Activated CD8-positive, alpha-beta T cell treated with anti-CD3 and anti-CD28 coated beads, Interleukin-2, amount 10 ng/mL, durations not matched to agents 7 days and 5 days (primary cell): Measurements from ENCODE around the gene CAMK2B. TPM values are rescaled to one million over a fixed set of nuclear protein-coding genes. Genes with fewer than 3 reads are reported as not detected.

Experiments used
- ATAC-seq: fragments of 150-1000 bp; cut with Tn5 transposase; one replicate; pipeline ENCODE4 v1.10.0; 2021; ENCODE audit warnings: moderate library complexity
- CTCF ChIA-PET: fragments of 350-600 bp; sonication (Branson Sonifier 250); formaldehyde crosslinking; loops from one replicate; lab custom pipeline; 2021; ENCODE audit warnings: antibody characterized with exemption; lab: Charles Lee
- POLR2A ChIA-PET: fragments of 350-600 bp; sonication (Branson Sonifier 250); formaldehyde crosslinking; loops from one replicate; lab custom pipeline; 2021; ENCODE audit warnings: antibody characterized with exemption; lab: Charles Lee
- DNase-seq: peaks from one replicate; pipeline ENCODE4 v3.0.0-alpha.2; 2020
- H3K27ac Mint-ChIP-seq: one replicate; pipeline ENCODE4 v1.8.0; 2021; ENCODE audit warnings: mild to moderate bottlenecking, mixed read lengths
- H3K27me3 Mint-ChIP-seq: one replicate; pipeline ENCODE4 v1.8.0; 2021; ENCODE audit warnings: low read depth, mixed read lengths
- H3K36me3 Mint-ChIP-seq: one replicate; pipeline ENCODE4 v1.8.0; 2021; ENCODE audit warnings: low read depth, mixed read lengths
- H3K4me1 Mint-ChIP-seq: one replicate; pipeline ENCODE4 v1.8.0; 2021; ENCODE audit warnings: low read depth, mixed read lengths
- H3K4me3 Mint-ChIP-seq: one replicate; pipeline ENCODE4 v1.8.0; 2021; ENCODE audit warnings: mild to moderate bottlenecking, mixed read lengths
- H3K9me3 Mint-ChIP-seq: one replicate; pipeline ENCODE4 v1.8.0; 2022; ENCODE audit warnings: mixed read lengths; ENCODE audit not compliant: insufficient read depth
- total RNA-seq, 2 experiments: library from RNA; stranded (reverse); gene quantifications; one replicate each; pipeline ENCODE4 v1.2.3, GENCODE V29; 2021

Gene CAMK2B
- total RNA-seq, 2 experiments from 2014 or later = not detected

GRCh38 chr7:44348300-44348699, 22.9 kb upstream of the CAMK2B start:
- Mint-ChIP-seq H3K27me3 (peaks cover 37% of the 10 kb centered on the region), H3K27ac (no peak overlapping the region), H3K36me3 (no peaks in the 10 kb centered on the region), H3K4me1 (no peaks in the 10 kb centered on the region), H3K9me3 (no peaks in the 10 kb centered on the region), H3K4me3 (no peak overlapping the region)
- peak; percentile 57 for ATAC-seq
- peak; percentile 32 for DNase-seq
- ChIA-PET CTCF (interaction anchor here (0.7 to 2.6 kb wide), 4 partner anchors 9 to 220 kb away, joined by 3 to 21 read pairs (median 3); no protein-coding TSS in a partner anchor), POLR2A (no interaction called here)

- Mint-ChIP-seq H3K27me3 (peaks cover 37% of the 10 kb centered on the region), H3K9me3 (no peaks in the 10 kb centered on the region), H3K27ac (no peak overlapping the region), H3K4me3 (no peak overlapping the region), H3K36me3 (no peaks in the 10 kb centered on the region), H3K4me1 (no peaks in the 10 kb centered on the region)
- CTCF ChIA-PET = interaction anchor here (0.7 to 2.6 kb wide), 3 partner anchors 12 to 218 kb away, joined by 3 to 21 read pairs (median 3); no protein-coding TSS in a partner anchor
- ATAC-seq (no peak), DNase-seq (no peak)
- POLR2A ChIA-PET = no interaction called here
Observed at GRCh38 chr7:44347546-44348114, 22.2 kb upstream of the CAMK2B start.

- DNase-seq = no peak
- ChIA-PET CTCF (interaction anchor here (0.7 to 2.5 kb wide), 2 partner anchors 62 to 219 kb away, joined by 3 to 8 read pairs; no protein-coding TSS in a partner anchor), POLR2A (no interaction called here)
- Mint-ChIP-seq H3K9me3 (no peaks in the 10 kb centered on the region), H3K4me1 (no peaks in the 10 kb centered on the region), H3K4me3 (no peak overlapping the region), H3K27me3 (peaks cover 29% of the 10 kb centered on the region), H3K36me3 (no peaks in the 10 kb centered on the region), H3K27ac (no peak overlapping the region)
- no peak for ATAC-seq
Observed at GRCh38 chr7:44346063-44346462, 20.7 kb upstream of the CAMK2B start.

- POLR2A ChIA-PET = no interaction called here
- Mint-ChIP-seq H3K9me3 (peaks cover 6% of the 10 kb centered on the region), H3K4me3 (no peak overlapping the region), H3K27ac (no peak overlapping the region), H3K4me1 (no peaks in the 10 kb centered on the region), H3K27me3 (peaks cover 34% of the 10 kb centered on the region), H3K36me3 (no peaks in the 10 kb centered on the region)
- ATAC-seq = no peak
- DNase-seq = no peak
- CTCF ChIA-PET = no interaction called here
Observed at GRCh38 chr7:44341401-44341800, 16.0 kb upstream of the CAMK2B start.

GRCh38 chr7:44338600-44338999, 13.2 kb upstream of the CAMK2B start:
- ChIA-PET POLR2A (interaction anchor here (0.9 kb wide), 1 partner anchor 19 kb away, joined by 4 read pairs; no protein-coding TSS in a partner anchor), CTCF (no interaction called here)
- Mint-ChIP-seq H3K27ac (no peak overlapping the region), H3K36me3 (no peaks in the 10 kb centered on the region), H3K9me3 (peaks cover 6% of the 10 kb centered on the region), H3K4me3 (no peak overlapping the region), H3K27me3 (peaks cover 23% of the 10 kb centered on the region), H3K4me1 (no peaks in the 10 kb centered on the region)
- no peak for DNase-seq
- ATAC-seq = no peak

- H3K36me3 Mint-ChIP-seq = no peaks in the 10 kb centered on the region
- H3K9me3 Mint-ChIP-seq = peaks cover 6% of the 10 kb centered on the region
- ChIA-PET CTCF (no interaction called here), POLR2A (no interaction called here)
- H3K4me1 Mint-ChIP-seq = no peaks in the 10 kb centered on the region
- H3K27ac Mint-ChIP-seq = no peak overlapping the region
- DNase-seq (no peak), ATAC-seq (no peak)
- no peak overlapping the region for H3K4me3 Mint-ChIP-seq
- peaks cover 27% of the 10 kb centered on the region for H3K27me3 Mint-ChIP-seq
Observed at GRCh38 chr7:44336491-44336890, 11.1 kb upstream of the CAMK2B start.

- Mint-ChIP-seq H3K4me3 (no peak overlapping the region), H3K4me1 (no peaks in the 10 kb centered on the region), H3K36me3 (no peaks in the 10 kb centered on the region), H3K27me3 (peaks cover 27% of the 10 kb centered on the region), H3K9me3 (peaks cover 6% of the 10 kb centered on the region), H3K27ac (no peak overlapping the region)
- CTCF ChIA-PET = no interaction called here
- DNase-seq = no peak
- ATAC-seq = no peak
- POLR2A ChIA-PET = no interaction called here
Observed at GRCh38 chr7:44335184-44335583, 9.8 kb upstream of the CAMK2B start.

- no peak overlapping the region for H3K4me3 Mint-ChIP-seq
- ChIA-PET CTCF (no interaction called here), POLR2A (no interaction called here)
- H3K27ac Mint-ChIP-seq = no peak overlapping the region
- H3K36me3 Mint-ChIP-seq = no peaks in the 10 kb centered on the region
- H3K27me3 Mint-ChIP-seq = peaks cover 27% of the 10 kb centered on the region
- H3K4me1 Mint-ChIP-seq = no peaks in the 10 kb centered on the region
- ATAC-seq = no peak
- peaks cover 6% of the 10 kb centered on the region for H3K9me3 Mint-ChIP-seq
- no peak for DNase-seq
Observed at GRCh38 chr7:44334734-44335097, 9.3 kb upstream of the CAMK2B start.

GRCh38 chr7:44333911-44334733, 8.7 kb upstream of the CAMK2B start:
- CTCF ChIA-PET = no interaction called here
- no peak overlapping the region for H3K27ac Mint-ChIP-seq
- DNase-seq (no peak), ATAC-seq (no peak)
- H3K4me1 Mint-ChIP-seq = no peaks in the 10 kb centered on the region
- peaks cover 6% of the 10 kb centered on the region for H3K9me3 Mint-ChIP-seq
- H3K36me3 Mint-ChIP-seq = no peaks in the 10 kb centered on the region
- peaks cover 27% of the 10 kb centered on the region for H3K27me3 Mint-ChIP-seq
- H3K4me3 Mint-ChIP-seq = no peak overlapping the region
- POLR2A ChIA-PET = no interaction called here

- ChIA-PET POLR2A (no interaction called here), CTCF (no interaction called here)
Observed at GRCh38 chr7:44331682-44332081, 6.3 kb upstream of the CAMK2B start.

GRCh38 chr7:44330331-44330730, 4.9 kb upstream of the CAMK2B start:
- CTCF ChIA-PET = interaction anchor here (1.7 kb wide), 1 partner anchor 89 kb away, joined by 6 read pairs; no protein-coding TSS in a partner anchor
- POLR2A ChIA-PET = interaction anchor here (0.6 kb wide), 1 partner anchor 417 kb away, joined by 4 read pairs; no protein-coding TSS in a partner anchor
- ATAC-seq (no peak), DNase-seq (no peak)
- H3K27me3 Mint-ChIP-seq = peaks cover 20% of the 10 kb centered on the region
- no peaks in the 10 kb centered on the region for H3K9me3 Mint-ChIP-seq
- H3K4me1 Mint-ChIP-seq = peaks cover 3% of the 10 kb centered on the region
- H3K4me3 Mint-ChIP-seq = no peak overlapping the region
- no peak overlapping the region for H3K27ac Mint-ChIP-seq
- H3K36me3 Mint-ChIP-seq = no peaks in the 10 kb centered on the region

More at GRCh38 chr7:44331682-44332081, 6.3 kb upstream of the CAMK2B start:
- Mint-ChIP-seq H3K27ac (no peak overlapping the region), H3K36me3 (no peaks in the 10 kb centered on the region), H3K9me3 (no peaks in the 10 kb centered on the region), H3K27me3 (peaks cover 17% of the 10 kb centered on the region), H3K4me3 (no peak overlapping the region), H3K4me1 (no peaks in the 10 kb centered on the region)
- DNase-seq (no peak), ATAC-seq (no peak)

GRCh38 chr7:44329888-44330287, 4.5 kb upstream of the CAMK2B start:
- DNase-seq = no peak

More at GRCh38 chr7:44329888-44330287, 4.5 kb upstream of the CAMK2B start:
- no peak for ATAC-seq
- H3K4me1 Mint-ChIP-seq = peaks cover 3% of the 10 kb centered on the region
- no peak overlapping the region for H3K4me3 Mint-ChIP-seq
- no peaks in the 10 kb centered on the region for H3K36me3 Mint-ChIP-seq
- no peak overlapping the region for H3K27ac Mint-ChIP-seq
- POLR2A ChIA-PET = interaction anchor here (0.6 kb wide), 1 partner anchor 417 kb away, joined by 4 read pairs; no protein-coding TSS in a partner anchor
- peaks cover 20% of the 10 kb centered on the region for H3K27me3 Mint-ChIP-seq
- H3K9me3 Mint-ChIP-seq = no peaks in the 10 kb centered on the region
- CTCF ChIA-PET = interaction anchor here (1.7 kb wide), 1 partner anchor 89 kb away, joined by 6 read pairs; no protein-coding TSS in a partner anchor
